K562 (cell line): ENCODE results near the gene ACTR3C. TPM values are rescaled to one million over a fixed set of nuclear protein-coding genes. Genes with fewer than 3 reads are reported as not detected.
A peak's percentile ranks its signal among the peaks of the same experiment; 100 is the strongest.

ENCODE experiments used
- ATAC-seq: fragments of 200-7000 bp; cut with Tn5 transposase; 3 replicates; pipeline ENCODE4 v1.9.1; 2020; ENCODE audit warnings: moderate library complexity
- BruUV-seq: library from RNA; stranded (reverse); fragments of 400-500 nt; replicated peaks from 2 replicates; lab custom pipeline; 2021; lab: Mats Ljungman, UMichigan
- CTCF ChIA-PET: fragments of 300-600 bp; formaldehyde crosslinking; extraction: SDS; loops from one replicate; lab custom pipeline; 2021; ENCODE audit warnings: low intra/inter-chr PET ratio; lab: Yijun Ruan, JAX
- POLR2A ChIA-PET: fragments of 300-600, 350-650 bp; sonication (Branson Sonifier 250); formaldehyde crosslinking; extraction: SDS; loops from one replicate; lab custom pipeline; 2021; ENCODE audit warnings: antibody characterized with exemption, inconsistent platforms; lab: Yijun Ruan, JAX
- DNase-seq, 4 experiments: peaks; one replicate each; pipeline versions ENCODE4 v3.0.0 to v3.0.0-alpha.2; 2011 to 2018; ENCODE audit warnings: low spot score in 3 of 4, mixed read lengths in 3 of 4; ENCODE audit errors: extremely low read depth in 1 of 4
- FAIRE-seq: peaks from 2 replicates; lab custom pipeline; 2011; peaks lifted over from hg19 to GRCh38; lab: Jason Lieb, UNC
- H2AFZ ChIP-seq: 2 replicates; pipeline ENCODE4 v1.6.0; 2011; ENCODE audit warnings: low read depth, low read length, control low read depth, inconsistent platforms
- H3K27ac ChIP-seq: fragments of 200-600 bp; 3 replicates; pipeline ENCODE4 v1.8.0; 2011; ENCODE audit warnings: low read depth, mild to moderate bottlenecking, control low read depth, inconsistent platforms, low read length, moderate library complexity, mixed read lengths; ENCODE audit errors: extremely low read depth
- H3K27me3 ChIP-seq, 2 experiments: fragments of 300-600 bp in 1 of 2; 2 replicates in 1 of 2; 3 replicates in 1 of 2; pipeline versions ENCODE4 v1.6.0 to v1.8.0; 2011; ENCODE audit warnings: inconsistent platforms in 2 of 2, low read length in 2 of 2, mild to moderate bottlenecking in 1 of 2, mixed read lengths in 1 of 2, moderate library complexity in 1 of 2; ENCODE audit not compliant: control insufficient read depth in 2 of 2, insufficient read depth in 2 of 2
- H3K36me3 ChIP-seq: fragments of 300-600 bp; 3 replicates; pipeline ENCODE4 v1.8.0; 2011; ENCODE audit warnings: mild to moderate bottlenecking, low read length, inconsistent platforms; ENCODE audit not compliant: control insufficient read depth, insufficient read depth
- H3K4me1 ChIP-seq, 2 experiments: fragments of 200-600 bp in 1 of 2; replicated peaks in 1 of 2; 2 replicates in 1 of 2; 3 replicates in 1 of 2; pipeline versions ENCODE4 v1.5.1 to v1.8.0; 2011; ENCODE audit warnings: inconsistent platforms in 2 of 2, low read length in 2 of 2, mild to moderate bottlenecking in 1 of 2, mixed read lengths in 1 of 2, moderate library complexity in 1 of 2; ENCODE audit not compliant: control insufficient read depth in 2 of 2, insufficient read depth in 2 of 2
- H3K4me2 ChIP-seq: 2 replicates; pipeline ENCODE4 v1.6.1; 2011; ENCODE audit warnings: low read length, control low read depth, inconsistent platforms, mixed read lengths; ENCODE audit not compliant: insufficient read depth
- H3K4me3 ChIP-seq: fragments of 200-600 bp; sonication (generic), shearing (Covaris generic); 2 replicates; pipeline ENCODE4 v1.5.1; 2016; ENCODE audit warnings: control low read depth, inconsistent platforms
- H3K79me2 ChIP-seq: fragments of 200-600 bp; 3 replicates; pipeline ENCODE4 v1.8.0; 2011; ENCODE audit warnings: low read length, inconsistent platforms; ENCODE audit not compliant: control insufficient read depth, insufficient read depth
- H3K9ac ChIP-seq, 2 experiments: 2 replicates each; pipeline versions ENCODE4 v1.6.0 to v1.6.1; 2011; ENCODE audit warnings: low read depth in 2 of 2, low read length in 2 of 2, control low read depth in 1 of 2, inconsistent platforms in 1 of 2, mild to moderate bottlenecking in 1 of 2, mixed read lengths in 1 of 2; ENCODE audit not compliant: insufficient read depth in 1 of 2
- H3K9me1 ChIP-seq: one replicate; pipeline ENCODE4 v1.6.0; 2011; ENCODE audit warnings: inconsistent platforms, mild to moderate bottlenecking, low read length, moderate library complexity; ENCODE audit not compliant: control insufficient read depth, insufficient read depth
- H3K9me3 ChIP-seq: replicated peaks from 2 replicates; pipeline ENCODE4 v1.5.1; 2011; ENCODE audit warnings: low read depth, low read length, inconsistent platforms; ENCODE audit not compliant: control insufficient read depth, insufficient read depth
- H4K20me1 ChIP-seq: replicated peaks from 2 replicates; pipeline ENCODE4 v1.6.1; 2011; ENCODE audit warnings: low read length, inconsistent platforms, mixed read lengths; ENCODE audit not compliant: control insufficient read depth, insufficient read depth
- FOXM1 ChIP-seq, 2 experiments: fragments of 450-650 bp in 1 of 2; sonication (generic) in 1 of 2; formaldehyde crosslinking in 1 of 2; IDR thresholded peaks; 2 replicates each; pipeline versions ENCODE4 v1.6.1 to v1.9.0; 2017 to 2022; ENCODE audit warnings: low read depth in 2 of 2, mild to moderate bottlenecking in 2 of 2, missing genetic modification reagents in 1 of 2, moderate library complexity in 1 of 2
- HMG20B ChIP-seq: fragments of 250-450 bp; sonication (Bioruptor Pico); IDR thresholded peaks from 2 replicates; pipeline ENCODE4 v1.5.0; 2021; ENCODE audit warnings: mild to moderate bottlenecking
- KLF16 ChIP-seq: IDR thresholded peaks from 2 replicates; pipeline ENCODE4 v1.6.1; 2016; ENCODE audit warnings: antibody characterized with exemption
- LEF1 ChIP-seq: fragments of 450-650 bp; IDR thresholded peaks from 2 replicates; pipeline ENCODE4 v1.6.1; 2016; ENCODE audit warnings: mild to moderate bottlenecking
- MNT ChIP-seq, 2 experiments: fragments of 450-650 bp; conservative IDR thresholded peaks; 2 replicates each; pipeline ENCODE4 v1.6.1; 2017; ENCODE audit warnings: mild to moderate bottlenecking in 2 of 2, moderate library complexity in 2 of 2
- MTA1 ChIP-seq: fragments of 450-650 bp; IDR thresholded peaks from 2 replicates; pipeline ENCODE4 v1.6.1; 2017; ENCODE audit warnings: borderline replicate concordance
- MYBL2 ChIP-seq, 2 experiments: fragments of 450-650 bp in 1 of 2; sonication (generic) in 1 of 2; formaldehyde crosslinking in 1 of 2; IDR thresholded peaks; 2 replicates each; pipeline versions ENCODE4 v1.6.1 to v1.8.1; 2017 to 2022; ENCODE audit warnings: borderline replicate concordance in 1 of 2, inconsistent platforms in 1 of 2, low read depth in 1 of 2, mild to moderate bottlenecking in 1 of 2, missing genetic modification reagents in 1 of 2, moderate library complexity in 1 of 2
- NR2C1 ChIP-seq, 2 experiments: fragments of 450-650 bp; IDR thresholded peaks; 2 replicates each; pipeline ENCODE4 v1.6.1; 2017; ENCODE audit warnings: mild to moderate bottlenecking in 2 of 2, antibody characterized with exemption in 1 of 2, inconsistent platforms in 1 of 2, missing compliant biosample characterization in 1 of 2, missing genetic modification characterization in 1 of 2
- RFX5 ChIP-seq: IDR thresholded peaks from 2 replicates; pipeline ENCODE4 v1.6.1; 2011; ENCODE audit warnings: low read depth, mild to moderate bottlenecking, improper control_type of control experiment, low read length
- TFE3 ChIP-seq: fragments of 450-650 bp; formaldehyde crosslinking; IDR thresholded peaks from 2 replicates; pipeline ENCODE4 v1.4.0; 2020; ENCODE audit warnings: mild to moderate bottlenecking, mixed read lengths
- ZNF316 ChIP-seq: fragments of 450-650 bp; IDR thresholded peaks from 2 replicates; pipeline ENCODE4 v1.6.1; 2016
- ZNF76 ChIP-seq: fragments of 250-450 bp; sonication (Bioruptor Pico); IDR thresholded peaks from 2 replicates; pipeline ENCODE4 v1.4.0; 2020; ENCODE audit warnings: mild to moderate bottlenecking, moderate library complexity, borderline replicate concordance
- WGBS: fragments of 100-300 bp; shearing (Covaris generic); methylation state at CpG from one replicate; pipeline ENCODE4 v1.1.6; 2016; ENCODE audit warnings: low coverage, mixed read lengths; ENCODE audit not compliant: insufficient coverage; ENCODE audit errors: missing lambda C conversion rate; 5-methylcytosine and 5-hydroxymethylcytosine counted together
- in situ Hi-C: fragments of 300-500 bp; cut with MboI; formaldehyde crosslinking; loops from 4 replicates; pipeline ENCODE4 v1.15.0; 2018; ENCODE audit warnings: inconsistent platforms, mixed read lengths
- intact Hi-C: fragments of 100-400 bp; cut with micrococcal nuclease; formaldehyde crosslinking; loops from 2 replicates; pipeline ENCODE4 v1.14.2; 2022
- polyA plus RNA-seq, 8 experiments: library from polyadenylated mRNA; depleted of rRNA in 4 of 8; stranded (reverse) in 5 of 8; unstranded in 3 of 8; fragments of >200 nt; fragmentation: Nextera tagmentation in 2 of 8; fragmentation: Illumina TruSeq in 1 of 8; extraction: Ambion mirVana in 2 of 8; extraction: Trizol in 1 of 8; gene quantifications; 2 replicates each; pipeline versions ENCODE4 v1.2.1 to v1.2.3, GENCODE V29; 2011 to 2014; ENCODE audit warnings: inconsistent platforms in 1 of 8, missing spikeins in 1 of 8
- total RNA-seq, 7 experiments: library from RNA; depleted of rRNA in 6 of 7; stranded (reverse); fragments of >200 nt in 6 of 7; fragmentation: Illumina TruSeq in 2 of 7; extraction: Trizol in 2 of 7; gene quantifications; 2 replicates each; pipeline versions ENCODE4 v1.2.1 to v1.2.3, GENCODE V29; 2011 to 2021; ENCODE audit warnings: low replicate concordance in 1 of 7

ACTR3C gene
- total and polyA plus RNA-seq, 9 of the 15 experiments (the other 6 are each of a cell fraction or from before 2014, with no cell fraction given): 9.0 to 35.4 (median 13.3) TPM

- Histone ChIP-seq H3K4me3 (no peak overlapping the region), H3K36me3 (no peaks in the 10 kb centered on the region), H3K9me1 (peaks cover 5% of the 10 kb centered on the region), H2AFZ (peak overlapping the region; percentile 87), H3K27ac (no peak overlapping the region), H3K79me2 (no peaks in the 10 kb centered on the region), H3K27me3 (no peaks in the 10 kb centered on the region; a peak in 1 of 5 replicates), H3K9ac (no peak overlapping the region), H4K20me1 (no peaks in the 10 kb centered on the region), H3K4me1 (peaks cover 30 to 34% of the 10 kb centered on the region in 2 experiments; a peak in 4 of 5 replicates), H3K4me2 (no peak overlapping the region), H3K9me3 (no peaks in the 10 kb centered on the region)
- intact Hi-C loops (loop anchor here (1.0 to 10.0 kb wide), 5 partner anchors 22 to 398 kb away; partner anchors contain the start of gene ZNF775), in situ Hi-C loops (no loop called here)
- BruUV-seq: no TSS peak
- DNase-seq (peak; percentile 69 to 76 (median 70)), ATAC-seq (peak; percentile 52), FAIRE-seq (peak; percentile 67)
- CTCF ChIA-PET: interaction anchor here (0.6 to 1.6 kb wide), 2 partner anchors 22 to 64 kb away, joined by 3 to 16 read pairs; no protein-coding TSS in a partner anchor
- WGBS: 6% methylated on average over 6 of the region's 6 CpGs
- POLR2A ChIA-PET: interaction anchor here (1.3 to 2.8 kb wide), 4 partner anchors 10 to 18 kb away, joined by 3 to 12 read pairs (median 6); no protein-coding TSS in a partner anchor
- no peak for TF ChIP-seq RFX5
- peak; percentile 83 for TF ChIP-seq MYBL2 (IDR thresholded peaks at IDR 0.05; ENCODE audit: low read depth)
- TF ChIP-seq MYBL2 (CRISPR knock-in tag; IDR thresholded peaks at IDR 0.05; ENCODE audit: borderline replicate concordance): no peak
- TF ChIP-seq MNT (conservative IDR thresholded peaks at IDR 0.05): 0 out of 4 replicates have a peak, but pooled peaks of 1 of the 2 experiments have one; percentile 32
- TF ChIP-seq HMG20B (CRISPR knock-in tag): no peak
- no peak for TF ChIP-seq NR2C1 (IDR thresholded peaks at IDR 0.05)
- TF ChIP-seq NR2C1 (tag; IDR thresholded peaks at IDR 0.05): no peak
- no peak for TF ChIP-seq TFE3 (CRISPR knock-in tag)
- peak; percentile 68; the same call in 1 of the 2 replicates for TF ChIP-seq MTA1
- peak; percentile 6; the same call in 1 of the 2 replicates for TF ChIP-seq ZNF316
- peak; percentile 81 for TF ChIP-seq FOXM1 (IDR thresholded peaks at IDR 0.05; ENCODE audit: low read depth)
- TF ChIP-seq FOXM1 (CRISPR knock-in tag; IDR thresholded peaks at IDR 0.05; ENCODE audit: low read depth): no peak
- no peak for TF ChIP-seq ZNF76
- no peak for TF ChIP-seq LEF1
- TF ChIP-seq KLF16: peak; percentile 38; the same call in 1 of the 2 replicates
Observed at GRCh38 chr7:150356265-150356897, 33.0 kb upstream of the ACTR3C start.
